Neural cell (in vitro differentiated cells): ENCODE results near the gene NBL1. TPM values are rescaled to one million over a fixed set of nuclear protein-coding genes. Genes with fewer than 3 reads are reported as not detected.

Experiments used
- H2AFZ ChIP-seq: fragments of 200-600, 300-800 bp; sonication (generic), shearing (Covaris generic); 2 replicates; pipeline ENCODE4 v1.6.0; 2014; ENCODE audit warnings: low read depth, mild to moderate bottlenecking, antibody characterized with exemption, low read length, moderate library complexity
- H3F3A ChIP-seq: fragments of 200-600 bp; shearing (Covaris generic); 2 replicates; pipeline ENCODE4 v1.6.1; 2016; ENCODE audit warnings: mild to moderate bottlenecking, moderate library complexity, mixed read lengths, antibody characterized with exemption, low read length; ENCODE audit not compliant: insufficient read depth, poor library complexity, severe bottlenecking
- H3K27ac ChIP-seq: fragments of 200-600, 300-800 bp; sonication (generic), shearing (Covaris generic); 2 replicates; pipeline ENCODE4 v1.5.1; 2014; ENCODE audit warnings: mild to moderate bottlenecking, low read length, moderate library complexity
- H3K27me3 ChIP-seq: fragments of 300-800, 200-600 bp; sonication (generic), shearing (Covaris generic); 2 replicates; pipeline ENCODE4 v1.6.0; 2014; ENCODE audit warnings: mild to moderate bottlenecking, low read depth, low read length, moderate library complexity; ENCODE audit not compliant: insufficient read depth
- H3K36me3 ChIP-seq: fragments of 300-800, 200-600 bp; sonication (generic), shearing (Covaris generic); 2 replicates; pipeline ENCODE4 v1.5.1; 2014; ENCODE audit warnings: mild to moderate bottlenecking, antibody characterized with exemption, low read length, moderate library complexity; ENCODE audit not compliant: insufficient read depth
- H3K4me2 ChIP-seq: fragments of 300-800, 200-600 bp; sonication (generic), shearing (Covaris generic); 2 replicates; pipeline ENCODE4 v1.6.0; 2014; ENCODE audit warnings: mild to moderate bottlenecking, low read length
- H3K4me3 ChIP-seq: fragments of 300-800, 200-600 bp; sonication (generic), shearing (Covaris generic); 2 replicates; pipeline ENCODE4 v1.5.1; 2014; ENCODE audit warnings: mild to moderate bottlenecking, low read length, moderate library complexity
- H3K79me2 ChIP-seq: fragments of 200-600 bp; shearing (Covaris generic); replicated peaks from 2 replicates; pipeline ENCODE4 v1.6.0; 2014; ENCODE audit warnings: mild to moderate bottlenecking, low read length, moderate library complexity; ENCODE audit not compliant: insufficient read depth
- H3K9ac ChIP-seq: fragments of 300-800, 200-600 bp; sonication (generic), shearing (Covaris generic); 2 replicates; pipeline ENCODE4 v1.6.1; 2016; ENCODE audit warnings: mild to moderate bottlenecking, low read length, mixed read lengths
- H3K9me2 ChIP-seq: fragments of 200-600 bp; shearing (Covaris generic); 2 replicates; pipeline ENCODE4 v1.6.1; 2016; ENCODE audit warnings: mild to moderate bottlenecking, low read length, mixed read lengths; ENCODE audit not compliant: insufficient read depth
- H3K9me3 ChIP-seq: fragments of 200-600, 300-800 bp; sonication (generic), shearing (Covaris generic); 2 replicates; pipeline ENCODE4 v1.6.1; 2016; ENCODE audit warnings: mild to moderate bottlenecking, mixed run types, low read length, moderate library complexity, mixed read lengths
- H4K20me1 ChIP-seq: fragments of 200-600 bp; shearing (Covaris generic); 2 replicates; pipeline ENCODE4 v1.6.1; 2016; ENCODE audit warnings: mild to moderate bottlenecking, mixed run types; ENCODE audit not compliant: insufficient read depth
- CTCF ChIP-seq: fragments of 450-650 bp; IDR thresholded peaks from 2 replicates; pipeline ENCODE4 v1.5.1; 2014; ENCODE audit warnings: antibody characterized with exemption, mild to moderate bottlenecking, moderate library complexity; ENCODE audit not compliant: poor library complexity, severe bottlenecking
- EP300 ChIP-seq: fragments of 450-650 bp; conservative IDR thresholded peaks from 2 replicates; pipeline ENCODE4 v1.6.1; 2014; ENCODE audit warnings: antibody characterized with exemption, mild to moderate bottlenecking, moderate library complexity; ENCODE audit not compliant: poor library complexity, severe bottlenecking
- EZH2 ChIP-seq: fragments of 200-600, 300-800 bp; shearing (Covaris generic), sonication (generic); IDR thresholded peaks from 2 replicates; pipeline ENCODE4 v1.6.1; 2014; ENCODE audit warnings: antibody characterized with exemption, low read length, borderline replicate concordance, mild to moderate bottlenecking; ENCODE audit not compliant: insufficient read depth, poor library complexity, severe bottlenecking
- MXI1 ChIP-seq: fragments of 450-650 bp; conservative IDR thresholded peaks from 2 replicates; pipeline ENCODE4 v1.6.1; 2014; ENCODE audit warnings: antibody characterized with exemption, mild to moderate bottlenecking; ENCODE audit not compliant: poor library complexity, severe bottlenecking
- POLR2AphosphoS5 ChIP-seq: IDR thresholded peaks from 2 replicates; pipeline ENCODE4 v1.6.1; 2012
- RAD21 ChIP-seq: fragments of 450-650 bp; conservative IDR thresholded peaks from 2 replicates; pipeline ENCODE4 v1.6.1; 2014; ENCODE audit warnings: antibody characterized with exemption, mild to moderate bottlenecking, moderate library complexity
- REST ChIP-seq: IDR thresholded peaks from 2 replicates; pipeline ENCODE4 v1.6.1; 2012; ENCODE audit warnings: borderline replicate concordance
- SMC3 ChIP-seq: fragments of 450-650 bp; conservative IDR thresholded peaks from 2 replicates; pipeline ENCODE4 v1.6.1; 2014; ENCODE audit warnings: antibody characterized with exemption, mild to moderate bottlenecking, moderate library complexity; ENCODE audit not compliant: poor library complexity
- TAF1 ChIP-seq: IDR thresholded peaks from 2 replicates; pipeline ENCODE4 v1.6.1; 2012; ENCODE audit warnings: low read depth
- polyA plus RNA-seq: library from polyadenylated mRNA; depleted of rRNA; stranded (reverse); fragments of >200 nt; gene quantifications from 2 replicates; pipeline ENCODE4 v1.2.3, GENCODE V29; 2014

NBL1 gene
- polyA plus RNA-seq, 1 donor from 2014 or later = 9.9 TPM

- Histone ChIP-seq H3K9ac (no peak overlapping the region), H3K27me3 (no peaks in the 10 kb centered on the region), H4K20me1 (no peaks in the 10 kb centered on the region), H3K9me2 (no peaks in the 10 kb centered on the region), H3F3A (no peaks in the 10 kb centered on the region), H3K4me3 (no peak overlapping the region), H3K9me3 (no peaks in the 10 kb centered on the region), H3K36me3 (no peaks in the 10 kb centered on the region), H3K79me2 (peaks cover 5% of the 10 kb centered on the region), H3K4me2 (no peak overlapping the region), H2AFZ (no peak overlapping the region), H3K27ac (no peak overlapping the region)
- TF ChIP-seq POLR2AphosphoS5 (no peak), RAD21 (no peak), CTCF (no peak), REST (no peak), SMC3 (no peak), TAF1 (no peak), EZH2 (no peak), EP300 (no peak), MXI1 (no peak)
Measured at GRCh38 chr1:19615438-19615837, 28.7 kb upstream of the NBL1 start.

- no peaks in the 10 kb centered on the region for H4K20me1 ChIP-seq
- H3K9ac ChIP-seq = no peak overlapping the region
- H3K9me2 ChIP-seq = no peaks in the 10 kb centered on the region
- H3K4me2 ChIP-seq = no peak overlapping the region
- peaks cover 5% of the 10 kb centered on the region for H3K79me2 ChIP-seq
- H3K4me3 ChIP-seq = no peak overlapping the region
- no peaks in the 10 kb centered on the region for H3K27me3 ChIP-seq
- H3F3A ChIP-seq = no peaks in the 10 kb centered on the region
- no peak overlapping the region for H3K27ac ChIP-seq
- no peak overlapping the region for H2AFZ ChIP-seq
- H3K9me3 ChIP-seq = no peaks in the 10 kb centered on the region
- H3K36me3 ChIP-seq = no peaks in the 10 kb centered on the region
- TF ChIP-seq EZH2 = no peak
- no peak for TF ChIP-seq MXI1
- TF ChIP-seq REST = no peak
Measured at GRCh38 chr1:19616489-19616888, 27.6 kb upstream of the NBL1 start.
